ENCODE data around the gene ZNF497.
A peak's percentile ranks its signal among the peaks of the same experiment; 100 is the strongest.

ZNF497 gene

DNA sequence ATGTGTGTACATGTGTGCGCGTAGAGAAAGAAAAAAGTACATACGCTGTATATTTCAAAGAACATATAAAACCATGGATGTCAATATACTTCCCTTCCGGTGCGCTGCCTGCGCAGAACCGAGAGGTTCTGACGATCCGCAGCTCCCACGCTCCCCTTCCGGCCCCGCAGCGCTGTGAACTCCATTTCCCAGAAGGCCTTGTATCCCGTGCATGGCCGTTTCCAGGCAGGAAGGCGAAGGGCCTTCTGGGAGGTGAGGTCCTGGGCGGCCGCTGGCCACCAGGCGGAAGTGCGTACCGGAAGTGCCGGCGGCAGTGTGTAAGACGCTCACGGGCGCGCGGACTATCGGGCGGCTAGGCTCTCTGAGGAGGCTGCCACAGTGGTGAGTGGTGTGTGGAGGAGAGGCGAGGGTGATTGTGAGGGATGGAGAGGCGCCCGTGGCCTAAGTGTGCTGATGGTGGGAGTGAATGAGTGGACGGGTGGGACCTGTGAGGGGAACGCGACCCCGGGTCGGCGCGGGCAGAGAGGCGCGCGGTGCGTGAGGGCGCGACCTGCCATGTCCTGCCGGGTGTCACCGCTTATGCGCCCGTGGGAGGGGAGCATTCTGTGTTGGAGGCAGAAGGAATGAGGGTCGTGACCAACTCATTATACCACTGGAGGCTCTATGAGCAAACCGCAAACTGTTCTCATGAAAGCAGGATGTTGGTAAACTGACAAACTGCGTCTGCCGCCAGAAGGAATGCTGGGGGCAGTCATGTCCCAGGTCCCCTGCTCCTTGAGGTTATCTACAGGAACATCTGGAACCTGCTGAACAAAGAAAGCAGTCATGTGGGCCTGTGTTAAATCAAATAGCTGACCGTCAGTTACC lies 57.3 kb downstream of the ZNF497 start, which contains the start of gene ERVK3-1 (continued):
- TF ChIP-seq, protein P1, sequence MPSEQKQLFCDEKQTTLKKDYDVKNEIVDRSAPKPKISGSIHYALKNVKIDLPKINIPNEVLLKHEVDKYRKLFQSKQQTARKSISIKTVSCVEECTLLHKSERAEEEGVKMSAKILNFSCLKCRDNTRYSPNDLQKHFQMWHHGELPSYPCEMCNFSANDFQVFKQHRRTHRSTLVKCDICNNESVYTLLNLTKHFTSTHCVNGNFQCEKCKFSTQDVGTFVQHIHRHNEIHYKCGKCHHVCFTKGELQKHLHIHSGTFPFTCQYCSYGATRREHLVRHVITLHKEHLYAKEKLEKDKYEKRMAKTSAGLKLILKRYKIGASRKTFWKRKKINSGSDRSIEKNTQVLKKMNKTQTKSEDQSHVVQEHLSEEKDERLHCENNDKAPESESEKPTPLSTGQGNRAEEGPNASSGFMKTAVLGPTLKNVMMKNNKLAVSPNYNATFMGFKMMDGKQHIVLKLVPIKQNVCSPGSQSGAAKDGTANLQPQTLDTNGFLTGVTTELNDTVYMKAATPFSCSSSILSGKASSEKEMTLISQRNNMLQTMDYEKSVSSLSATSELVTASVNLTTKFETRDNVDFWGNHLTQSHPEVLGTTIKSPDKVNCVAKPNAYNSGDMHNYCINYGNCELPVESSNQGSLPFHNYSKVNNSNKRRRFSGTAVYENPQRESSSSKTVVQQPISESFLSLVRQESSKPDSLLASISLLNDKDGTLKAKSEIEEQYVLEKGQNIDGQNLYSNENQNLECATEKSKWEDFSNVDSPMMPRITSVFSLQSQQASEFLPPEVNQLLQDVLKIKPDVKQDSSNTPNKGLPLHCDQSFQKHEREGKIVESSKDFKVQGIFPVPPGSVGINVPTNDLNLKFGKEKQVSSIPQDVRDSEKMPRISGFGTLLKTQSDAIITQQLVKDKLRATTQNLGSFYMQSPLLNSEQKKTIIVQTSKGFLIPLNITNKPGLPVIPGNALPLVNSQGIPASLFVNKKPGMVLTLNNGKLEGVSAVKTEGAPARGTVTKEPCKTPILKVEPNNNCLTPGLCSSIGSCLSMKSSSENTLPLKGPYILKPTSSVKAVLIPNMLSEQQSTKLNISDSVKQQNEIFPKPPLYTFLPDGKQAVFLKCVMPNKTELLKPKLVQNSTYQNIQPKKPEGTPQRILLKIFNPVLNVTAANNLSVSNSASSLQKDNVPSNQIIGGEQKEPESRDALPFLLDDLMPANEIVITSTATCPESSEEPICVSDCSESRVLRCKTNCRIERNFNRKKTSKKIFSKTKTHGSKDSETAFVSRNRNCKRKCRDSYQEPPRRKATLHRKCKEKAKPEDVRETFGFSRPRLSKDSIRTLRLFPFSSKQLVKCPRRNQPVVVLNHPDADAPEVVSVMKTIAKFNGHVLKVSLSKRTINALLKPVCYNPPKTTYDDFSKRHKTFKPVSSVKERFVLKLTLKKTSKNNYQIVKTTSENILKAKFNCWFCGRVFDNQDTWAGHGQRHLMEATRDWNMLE (tag by site-specific recombination; conservative IDR thresholded peaks at IDR 0.05; ENCODE audit: low read depth): peak; percentile 76
- TF ChIP-seq PBX3 (CRISPR knock-in tag; IDR thresholded peaks at IDR 0.05) (peak; percentile 87), KLF1 (tag by site-specific recombination; IDR thresholded peaks at IDR 0.05) (peak; percentile 53), ZNF416 (tag by site-specific recombination; IDR thresholded peaks at IDR 0.05) (no peak), ZNF175 (tag by site-specific recombination; IDR thresholded peaks at IDR 0.05) (no peak), OVOL3 (tag by site-specific recombination; IDR thresholded peaks at IDR 0.05) (peak; percentile 63; the same call in 1 of the 2 replicates), KLF10 (tag by site-specific recombination; IDR thresholded peaks at IDR 0.05) (no peak), RBAK (tag by site-specific recombination; IDR thresholded peaks at IDR 0.05) (0 out of 2 replicates have a peak, but pooled peaks have one; percentile 22), ZFP37 (tag by site-specific recombination; IDR thresholded peaks at IDR 0.05) (peak; percentile 96), ZNF654 (tag by site-specific recombination; IDR thresholded peaks at IDR 0.05; ENCODE audit: low read depth) (no peak), ZBTB21 (tag by site-specific recombination; IDR thresholded peaks at IDR 0.05) (peak; percentile 68; the same call in 1 of the 2 replicates), ZNF549 (tag by site-specific recombination; IDR thresholded peaks at IDR 0.05) (no peak), PRDM1 (tag by site-specific recombination; IDR thresholded peaks at IDR 0.05) (no peak), GLIS1 (tag by site-specific recombination; IDR thresholded peaks at IDR 0.05) (peak; percentile 51), ZNF571 (tag by site-specific recombination; IDR thresholded peaks at IDR 0.05) (no peak), ZNF239 (tag by site-specific recombination; IDR thresholded peaks at IDR 0.05) (0 out of 2 replicates have a peak, but pooled peaks have one; percentile 31), BCL11A (tag by site-specific recombination; IDR thresholded peaks at IDR 0.05; ENCODE audit: low read depth) (no peak), IKZF3 (tag by site-specific recombination; IDR thresholded peaks at IDR 0.05) (no peak), ZNF792 (tag by site-specific recombination; IDR thresholded peaks at IDR 0.05) (peak; percentile 83; the same call in 1 of the 2 replicates), ZNF214 (tag by site-specific recombination; IDR thresholded peaks at IDR 0.05; ENCODE audit: borderline replicate concordance) (no peak), ZNF629 (tag by site-specific recombination; IDR thresholded peaks at IDR 0.05) (peak; percentile 94), ZBTB17 (tag by site-specific recombination; IDR thresholded peaks at IDR 0.05) (peak; percentile 94), ZNF121 (tag by site-specific recombination; IDR thresholded peaks at IDR 0.05) (peak; percentile 61; the same call in 1 of the 2 replicates), ZNF777 (tag by site-specific recombination; IDR thresholded peaks at IDR 0.05; ENCODE audit: borderline replicate concordance) (peak; percentile 46; the same call in 1 of the 2 replicates), ZNF610 (tag by site-specific recombination; IDR thresholded peaks at IDR 0.05; ENCODE audit: borderline replicate concordance) (peak; percentile 87)
- TF ChIP-seq, protein P2, sequence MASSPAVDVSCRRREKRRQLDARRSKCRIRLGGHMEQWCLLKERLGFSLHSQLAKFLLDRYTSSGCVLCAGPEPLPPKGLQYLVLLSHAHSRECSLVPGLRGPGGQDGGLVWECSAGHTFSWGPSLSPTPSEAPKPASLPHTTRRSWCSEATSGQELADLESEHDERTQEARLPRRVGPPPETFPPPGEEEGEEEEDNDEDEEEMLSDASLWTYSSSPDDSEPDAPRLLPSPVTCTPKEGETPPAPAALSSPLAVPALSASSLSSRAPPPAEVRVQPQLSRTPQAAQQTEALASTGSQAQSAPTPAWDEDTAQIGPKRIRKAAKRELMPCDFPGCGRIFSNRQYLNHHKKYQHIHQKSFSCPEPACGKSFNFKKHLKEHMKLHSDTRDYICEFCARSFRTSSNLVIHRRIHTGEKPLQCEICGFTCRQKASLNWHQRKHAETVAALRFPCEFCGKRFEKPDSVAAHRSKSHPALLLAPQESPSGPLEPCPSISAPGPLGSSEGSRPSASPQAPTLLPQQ (tag by site-specific recombination; IDR thresholded peaks at IDR 0.05): peak; percentile 86
- TF ChIP-seq, protein P3, sequence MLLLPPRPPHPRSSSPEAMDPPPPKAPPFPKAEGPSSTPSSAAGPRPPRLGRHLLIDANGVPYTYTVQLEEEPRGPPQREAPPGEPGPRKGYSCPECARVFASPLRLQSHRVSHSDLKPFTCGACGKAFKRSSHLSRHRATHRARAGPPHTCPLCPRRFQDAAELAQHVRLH (tag by site-specific recombination; IDR thresholded peaks at IDR 0.05): peak; percentile 89
- TF ChIP-seq, protein P4, sequence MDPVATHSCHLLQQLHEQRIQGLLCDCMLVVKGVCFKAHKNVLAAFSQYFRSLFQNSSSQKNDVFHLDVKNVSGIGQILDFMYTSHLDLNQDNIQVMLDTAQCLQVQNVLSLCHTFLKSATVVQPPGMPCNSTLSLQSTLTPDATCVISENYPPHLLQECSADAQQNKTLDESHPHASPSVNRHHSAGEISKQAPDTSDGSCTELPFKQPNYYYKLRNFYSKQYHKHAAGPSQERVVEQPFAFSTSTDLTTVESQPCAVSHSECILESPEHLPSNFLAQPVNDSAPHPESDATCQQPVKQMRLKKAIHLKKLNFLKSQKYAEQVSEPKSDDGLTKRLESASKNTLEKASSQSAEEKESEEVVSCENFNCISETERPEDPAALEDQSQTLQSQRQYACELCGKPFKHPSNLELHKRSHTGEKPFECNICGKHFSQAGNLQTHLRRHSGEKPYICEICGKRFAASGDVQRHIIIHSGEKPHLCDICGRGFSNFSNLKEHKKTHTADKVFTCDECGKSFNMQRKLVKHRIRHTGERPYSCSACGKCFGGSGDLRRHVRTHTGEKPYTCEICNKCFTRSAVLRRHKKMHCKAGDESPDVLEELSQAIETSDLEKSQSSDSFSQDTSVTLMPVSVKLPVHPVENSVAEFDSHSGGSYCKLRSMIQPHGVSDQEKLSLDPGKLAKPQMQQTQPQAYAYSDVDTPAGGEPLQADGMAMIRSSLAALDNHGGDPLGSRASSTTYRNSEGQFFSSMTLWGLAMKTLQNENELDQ (tag by site-specific recombination; IDR thresholded peaks at IDR 0.05; ENCODE audit: low read depth): no peak
